ENCODE measurements around the gene OR1D5. TPM values are rescaled to one million over a fixed set of nuclear protein-coding genes. Genes with fewer than 3 reads are reported as not detected.

OR1D5 gene
- total and polyA plus RNA-seq, 10 of the 15 experiments (the other 5 are each of a cell fraction or from before 2014, with no cell fraction given) = not detected

GRCh38 chr17:3025421-3026124, 37.8 kb downstream of the OR1D5 start (continued):
- TF ChIP-seq E4F1 (IDR thresholded peaks at IDR 0.05; ENCODE audit: borderline replicate concordance, partially characterized antibody) (no peak), BHLHE40 (IDR thresholded peaks at IDR 0.05; ENCODE audit: borderline replicate concordance in 1 of 2, low read depth in 2 of 2, low read length in 1 of 2) (no peak), FOS (IDR thresholded peaks at IDR 0.05; ENCODE audit: borderline replicate concordance, extremely low read depth, insufficient read length) (no peak), IRF3 (IDR thresholded peaks at IDR 0.05) (no peak), PML (IDR thresholded peaks at IDR 0.05; ENCODE audit: low read length) (no peak), ZSCAN29 (IDR thresholded peaks at IDR 0.05) (no peak)

GRCh38 chr17:3024346-3024745, 39.1 kb downstream of the OR1D5 start:
- in situ Hi-C loops (cut with MboI) = loop anchor here (25.0 kb wide), 1 partner anchor 612 kb away; the partner anchor contains the start of gene MNT
- no peak for FAIRE-seq
- no peak for TF ChIP-seq NKRF (conservative IDR thresholded peaks at IDR 0.05)
- TF ChIP-seq DPF2 (IDR thresholded peaks at IDR 0.05) = no peak
- no peak for TF ChIP-seq SMAD5 (IDR thresholded peaks at IDR 0.05; ENCODE audit: low read depth)
- TF ChIP-seq SKIL (IDR thresholded peaks at IDR 0.05; ENCODE audit: low read depth, poor library complexity, severe bottlenecking) = no peak
- no peak for TF ChIP-seq BCL3 (IDR thresholded peaks at IDR 0.05; ENCODE audit: borderline replicate concordance, insufficient read depth, low read depth, low read length, poor library complexity, severe bottlenecking)
- no peak for TF ChIP-seq WRNIP1 (IDR thresholded peaks at IDR 0.05; ENCODE audit: borderline replicate concordance, low read depth, low read length)
- TF ChIP-seq STAT1 (conservative IDR thresholded peaks at IDR 0.05) = no peak

More at GRCh38 chr17:3024346-3024745, 39.1 kb downstream of the OR1D5 start:
- WGBS (ENCODE audit: insufficient coverage, insufficient replicate concordance, low lambda C conversion rate, missing lambda C conversion rate) = 63% methylated on average over 2 of the region's 2 CpGs
- H3K4me3 ChIP-seq = no peak overlapping the region
- BruUV-seq (replicated peaks) = no TSS peak
- H3K4me1 ChIP-seq (ENCODE audit: control insufficient read depth, insufficient read depth, low read length) = no peaks in the 10 kb centered on the region
- no peak for ATAC-seq
- H3K79me2 ChIP-seq (ENCODE audit: control insufficient read depth, insufficient read depth, low read length) = no peaks in the 10 kb centered on the region
- no peaks in the 10 kb centered on the region for H3K27me3 ChIP-seq (replicated peaks in 1 of 2; ENCODE audit: control insufficient read depth in 2 of 2, insufficient read depth in 2 of 2, low read length in 1 of 2)
- POLR2A ChIA-PET = no interaction called here
- no peak overlapping the region for H3K27ac ChIP-seq (ENCODE audit: control insufficient read depth, insufficient read depth)
- RAD21 ChIA-PET (ENCODE audit: unreplicated experiment) = no interaction called here
- SMC1A ChIA-PET (ENCODE audit: uncharacterized antibody, unreplicated experiment) = no interaction called here
- no peaks in the 10 kb centered on the region for H4K20me1 ChIP-seq (ENCODE audit: control insufficient read depth, insufficient read depth)
- no peak for DNase-seq (ENCODE audit: low read depth, low spot score)
- CTCF ChIA-PET = no interaction called here
- H3K4me2 ChIP-seq (ENCODE audit: control insufficient read depth, insufficient read depth) = no peak overlapping the region
- no peaks in the 10 kb centered on the region for H3K36me3 ChIP-seq (ENCODE audit: control insufficient read depth in 2 of 2, insufficient read depth in 2 of 2, low read length in 1 of 2)
- H3K9ac ChIP-seq (ENCODE audit: control insufficient read depth, insufficient read depth, low read length) = no peak overlapping the region
- intact Hi-C loops (cut with micrococcal nuclease; ENCODE audit: unreplicated experiment) = no loop called here
- no peak overlapping the region for H2AFZ ChIP-seq (ENCODE audit: control insufficient read depth, low read depth, low read length)
- H3K9me3 ChIP-seq (replicated peaks; ENCODE audit: control insufficient read depth, insufficient read depth, low read length) = no peaks in the 10 kb centered on the region; the same call in 2 of the 3 replicates

Data from GM12878 (cell line).